Trophoblast cell (in vitro differentiated cells and primary cell): ENCODE results near the gene AJUBA.
"Not testable (repeated sequence)": the region's sequence is repeated elsewhere in the genome, so short reads cannot be mapped to it uniquely, and the experiment has no call there.

Experiments
- DNase-seq, 2 donors: peaks; one replicate each; pipeline ENCODE4 v3.0.0-alpha.2; 2016
- H2AFZ ChIP-seq: 2 replicates; pipeline ENCODE4 v1.6.1; 2013; ENCODE audit warnings: low read length, moderate library complexity, mild to moderate bottlenecking; ENCODE audit not compliant: insufficient read depth, poor library complexity
- H2AK5ac ChIP-seq: 2 replicates; pipeline ENCODE4 v1.6.1; 2013; ENCODE audit warnings: mild to moderate bottlenecking, low read length
- H2BK120ac ChIP-seq: 2 replicates; pipeline ENCODE4 v1.6.1; 2013; ENCODE audit warnings: low read length, mild to moderate bottlenecking, moderate library complexity; ENCODE audit not compliant: insufficient read depth, poor library complexity
- H2BK12ac ChIP-seq: 2 replicates; pipeline ENCODE4 v1.6.1; 2013; ENCODE audit warnings: mild to moderate bottlenecking, low read length, moderate library complexity
- H2BK5ac ChIP-seq: 2 replicates; pipeline ENCODE4 v1.6.1; 2013; ENCODE audit warnings: low read length, low read depth, moderate library complexity, mild to moderate bottlenecking; ENCODE audit not compliant: poor library complexity
- H3K14ac ChIP-seq: 2 replicates; pipeline ENCODE4 v1.6.1; 2013; ENCODE audit warnings: mild to moderate bottlenecking, low read length
- H3K18ac ChIP-seq: 2 replicates; pipeline ENCODE4 v1.6.1; 2013; ENCODE audit warnings: mild to moderate bottlenecking, low read length
- H3K23ac ChIP-seq: 2 replicates; pipeline ENCODE4 v1.6.1; 2013; ENCODE audit warnings: low read length
- H3K27ac ChIP-seq: 2 replicates; pipeline ENCODE4 v1.5.1; 2013; ENCODE audit warnings: low read depth, mild to moderate bottlenecking, inconsistent platforms, low read length, moderate library complexity
- H3K27me3 ChIP-seq: 2 replicates; pipeline ENCODE4 v1.6.1; 2013; ENCODE audit warnings: inconsistent platforms, mild to moderate bottlenecking, low read length, moderate library complexity; ENCODE audit not compliant: insufficient read depth
- H3K36me3 ChIP-seq, 2 experiments: 1 replicate in 1 of 2; 2 replicates in 1 of 2; pipeline ENCODE4 v1.6.1; 2013; ENCODE audit warnings: low read length in 2 of 2, mild to moderate bottlenecking in 2 of 2, moderate library complexity in 1 of 2; ENCODE audit not compliant: insufficient read depth in 2 of 2, control insufficient read depth in 1 of 2
- H3K4ac ChIP-seq: 2 replicates; pipeline ENCODE4 v1.6.1; 2013; ENCODE audit warnings: low read depth, mild to moderate bottlenecking, low read length, moderate library complexity
- H3K4me1 ChIP-seq, 2 experiments: 1 replicate in 1 of 2; 2 replicates in 1 of 2; pipeline ENCODE4 v1.6.1; 2013; ENCODE audit warnings: low read length in 2 of 2, mild to moderate bottlenecking in 2 of 2, moderate library complexity in 1 of 2; ENCODE audit not compliant: insufficient read depth in 2 of 2, control insufficient read depth in 1 of 2
- H3K4me2 ChIP-seq: 2 replicates; pipeline ENCODE4 v1.6.1; 2013; ENCODE audit warnings: inconsistent platforms, mild to moderate bottlenecking, low read length, moderate library complexity
- H3K4me3 ChIP-seq: 2 replicates; pipeline ENCODE4 v1.5.1; 2013; ENCODE audit warnings: mild to moderate bottlenecking, low read depth, low read length, inconsistent platforms
- H3K79me1 ChIP-seq: one replicate; pipeline ENCODE4 v1.6.1; 2013; ENCODE audit warnings: low read length
- H3K79me2 ChIP-seq: 2 replicates; pipeline ENCODE4 v1.6.1; 2013; ENCODE audit warnings: low read length, mild to moderate bottlenecking; ENCODE audit not compliant: control insufficient read depth, insufficient read depth, poor library complexity
- H3K9ac ChIP-seq: 2 replicates; pipeline ENCODE4 v1.6.1; 2013; ENCODE audit warnings: mild to moderate bottlenecking, low read length
- H3K9me3 ChIP-seq: 2 replicates; pipeline ENCODE4 v1.6.1; 2013; ENCODE audit warnings: low read depth, mild to moderate bottlenecking, control low read depth, inconsistent platforms, low read length; ENCODE audit not compliant: insufficient read depth
- H4K12ac ChIP-seq: 2 replicates; pipeline ENCODE4 v1.6.1; 2013; ENCODE audit warnings: low read depth, mild to moderate bottlenecking, low read length, moderate library complexity
- H4K8ac ChIP-seq: 2 replicates; pipeline ENCODE4 v1.6.1; 2013; ENCODE audit warnings: low read depth, mild to moderate bottlenecking, low read length, moderate library complexity
- H4K91ac ChIP-seq: one replicate; pipeline ENCODE4 v1.6.1; 2013; ENCODE audit warnings: low read depth, mild to moderate bottlenecking, low read length, moderate library complexity
- WGBS: extraction: QIAGEN DNeasy Blood & Tissue Kit; methylation state at CpG from one replicate; pipeline ENCODE4 v1.1.7; 2013; ENCODE audit warnings: missing lambda C conversion rate; ENCODE audit not compliant: insufficient read length, insufficient coverage; ENCODE audit errors: extremely low coverage; 5-methylcytosine and 5-hydroxymethylcytosine counted together

The AJUBA gene

GRCh38 chr14:22966783-22967269 is 15.5 kb downstream of the AJUBA start:
- peaks cover 7 to 8% of the 10 kb centered on the region in 2 experiments for H3K36me3 ChIP-seq
- H3K4me3 ChIP-seq: no peak overlapping the region
- no peak overlapping the region for H4K8ac ChIP-seq
- no peaks in the 10 kb centered on the region for H3K79me1 ChIP-seq
- H3K4me1 ChIP-seq: no peaks in the 10 kb centered on the region
- no peak overlapping the region for H2AK5ac ChIP-seq
- no peak for DNase-seq
- no peak overlapping the region for H3K27ac ChIP-seq
- no peak overlapping the region for H3K14ac ChIP-seq
- H3K23ac ChIP-seq: no peak overlapping the region
- no CpG with 5 or more reads among the region's 4 CpGs for WGBS
- H2AFZ ChIP-seq: no peak overlapping the region
- no peak overlapping the region for H4K91ac ChIP-seq
- H4K12ac ChIP-seq: no peak overlapping the region
- no peaks in the 10 kb centered on the region for H3K9me3 ChIP-seq
- no peak overlapping the region for H3K18ac ChIP-seq
- H3K9ac ChIP-seq: no peak overlapping the region
- no peak overlapping the region for H3K4me2 ChIP-seq
- no peak overlapping the region for H2BK120ac ChIP-seq
- H3K79me2 ChIP-seq: no peaks in the 10 kb centered on the region
- no peaks in the 10 kb centered on the region for H3K27me3 ChIP-seq
- H3K4ac ChIP-seq: no peak overlapping the region
- no peak overlapping the region for H2BK12ac ChIP-seq
- no peak overlapping the region for H2BK5ac ChIP-seq

GRCh38 chr14:22965916-22966782 is 16.2 kb downstream of the AJUBA start:
- not testable (repeated sequence) for H3K18ac ChIP-seq, H3K23ac ChIP-seq, H3K27me3 ChIP-seq, H3K79me1 ChIP-seq, H3K4me3 ChIP-seq, H4K91ac ChIP-seq, H3K4me1 ChIP-seq, H2BK120ac ChIP-seq, H3K79me2 ChIP-seq, H3K9ac ChIP-seq, H3K27ac ChIP-seq, H2BK5ac ChIP-seq, H3K14ac ChIP-seq, H4K12ac ChIP-seq, H3K36me3 ChIP-seq, H2AFZ ChIP-seq, H2AK5ac ChIP-seq, H3K9me3 ChIP-seq, H4K8ac ChIP-seq, H3K4ac ChIP-seq, H3K4me2 ChIP-seq, H2BK12ac ChIP-seq
- DNase-seq: peak in 1 of 2 donors; percentile 24
- no CpG with 5 or more reads among the region's 15 CpGs for WGBS

GRCh38 chr14:22962061-22962676 is 20.2 kb downstream of the AJUBA start:
- no peak overlapping the region for H4K12ac ChIP-seq
- no peak overlapping the region for H3K4me3 ChIP-seq
- no peak overlapping the region for H3K9ac ChIP-seq
- no peak overlapping the region for H3K27ac ChIP-seq
- H2AFZ ChIP-seq: no peak overlapping the region
- no peak overlapping the region for H3K18ac ChIP-seq
- H3K14ac ChIP-seq: no peak overlapping the region
- peak in 1 of 2 donors; percentile 41 for DNase-seq
- H2BK12ac ChIP-seq: no peak overlapping the region
- no peak overlapping the region for H2BK120ac ChIP-seq
- no peaks in the 10 kb centered on the region for H3K9me3 ChIP-seq
- H4K91ac ChIP-seq: no peak overlapping the region
- no peaks in the 10 kb centered on the region for H3K27me3 ChIP-seq
- H3K4ac ChIP-seq: no peak overlapping the region
- H4K8ac ChIP-seq: no peak overlapping the region
- H3K4me2 ChIP-seq: no peak overlapping the region
- H2AK5ac ChIP-seq: no peak overlapping the region
- peaks cover under 1% of the 10 kb centered on the region for H3K79me2 ChIP-seq
- H3K23ac ChIP-seq: no peak overlapping the region
- H2BK5ac ChIP-seq: no peak overlapping the region
- H3K79me1 ChIP-seq: peaks cover 3% of the 10 kb centered on the region
- H3K36me3 ChIP-seq: no peaks in the 10 kb centered on the region
- peaks cover 0 to 1% of the 10 kb centered on the region in 2 experiments for H3K4me1 ChIP-seq
- WGBS: no CpG with 5 or more reads among the region's 6 CpGs

GRCh38 chr14:22955702-22956569 is 26.4 kb downstream of the AJUBA start:
- no peak overlapping the region for H3K23ac ChIP-seq
- no CpG with 5 or more reads among the region's 19 CpGs for WGBS
- H2AK5ac ChIP-seq: no peak overlapping the region
- H4K12ac ChIP-seq: no peak overlapping the region
- peaks cover 11% of the 10 kb centered on the region for H3K79me1 ChIP-seq
- peak; percentile 35 to 80 for DNase-seq
- no peak overlapping the region for H3K18ac ChIP-seq
- peaks cover 5% of the 10 kb centered on the region for H3K79me2 ChIP-seq
- no peak overlapping the region for H2AFZ ChIP-seq
- peak overlapping the region; percentile 8 for H4K8ac ChIP-seq
- H3K4me2 ChIP-seq: peak overlapping the region; percentile 57
- H2BK12ac ChIP-seq: no peak overlapping the region
- peak overlapping the region; percentile 20 for H4K91ac ChIP-seq
- peak overlapping the region; percentile 88 for H3K27ac ChIP-seq
- H2BK5ac ChIP-seq: peak overlapping the region; percentile 68
- H3K4me1 ChIP-seq: peaks cover 2 to 8% of the 10 kb centered on the region in 2 experiments
- H3K4me3 ChIP-seq: no peak overlapping the region
- no peaks in the 10 kb centered on the region for H3K27me3 ChIP-seq
- H3K4ac ChIP-seq: no peak overlapping the region
- H2BK120ac ChIP-seq: peak overlapping the region; percentile 28
- H3K9me3 ChIP-seq: no peaks in the 10 kb centered on the region
- peak overlapping the region; percentile 51 for H3K9ac ChIP-seq
- peak overlapping the region; percentile 11 for H3K14ac ChIP-seq
- no peaks in the 10 kb centered on the region for H3K36me3 ChIP-seq
